CD4-positive, alpha-beta T cell treated with Interleukin-6 at 100 ng/mL for 8 hours (primary cell): ENCODE results near the gene KIR3DL1.
"Not testable (repeated sequence)": the region's sequence is repeated elsewhere in the genome, so short reads cannot be mapped to it uniquely, and the experiment has no call there.

ENCODE experiments used
- DNase-seq: peaks from one replicate; pipeline ENCODE4 v3.0.0-alpha.2; 2020; ENCODE audit warnings: mixed read lengths, low spot score

KIR3DL1 gene

GRCh38 chr19:54814571-54814970, 1.7 kb upstream of the KIR3DL1 start:
- not testable (repeated sequence) for DNase-seq

- DNase-seq, result no peak
These were observed 1.6 kb downstream of the KIR3DL1 start for GRCh38 chr19:54817670-54818536.

- not testable (repeated sequence) for DNase-seq
These were observed 8.1 kb downstream of the KIR3DL1 start for GRCh38 chr19:54824416-54824815.

GRCh38 chr19:54825326-54825725, 9.1 kb downstream of the KIR3DL1 start:
- not testable (repeated sequence) for DNase-seq

GRCh38 chr19:54828064-54828463, 11.8 kb downstream of the KIR3DL1 start:
- not testable (repeated sequence) for DNase-seq

- DNase-seq, result not testable (repeated sequence)
These were observed 16.2 kb downstream of the KIR3DL1 start, which contains the start of gene KIR2DS4 for GRCh38 chr19:54832496-54832895. KIR2DS4 (plus strand) TSS chr19:54832676.

- not testable (repeated sequence) for DNase-seq
These were observed 18.9 kb downstream of the KIR3DL1 start for GRCh38 chr19:54835126-54835525.

GRCh38 chr19:54837522-54837921, 21.3 kb downstream of the KIR3DL1 start:
- not testable (repeated sequence) for DNase-seq

- DNase-seq, result not testable (repeated sequence)
These were observed 26.9 kb downstream of the KIR3DL1 start for GRCh38 chr19:54843171-54843570.

GRCh38 chr19:54850061-54850640, 33.9 kb downstream of the KIR3DL1 start, which contains the start of gene KIR3DL2:
KIR3DL2 (plus strand) TSS chr19:54850443; CDS start chr19:54850476, 33 bp downstream.
- not testable (repeated sequence) for DNase-seq

- DNase-seq, result no peak
These were observed 34.7 kb downstream of the KIR3DL1 start for GRCh38 chr19:54850930-54851329.

- DNase-seq, result no peak
These were observed 35.1 kb downstream of the KIR3DL1 start for GRCh38 chr19:54851353-54851752.

GRCh38 chr19:54855241-54855640, 39.0 kb downstream of the KIR3DL1 start:
- DNase-seq, result not testable (repeated sequence)

GRCh38 chr19:54858476-54858875, 42.2 kb downstream of the KIR3DL1 start:
- DNase-seq, result not testable (repeated sequence)

- not testable (repeated sequence) for DNase-seq
These were observed 43.2 kb downstream of the KIR3DL1 start for GRCh38 chr19:54859421-54859820.

GRCh38 chr19:54863459-54863858, 47.2 kb downstream of the KIR3DL1 start:
- not testable (repeated sequence) for DNase-seq

- DNase-seq, result no peak
These were observed 55.4 kb downstream of the KIR3DL1 start for GRCh38 chr19:54871696-54872095.

- DNase-seq, result no peak
These were observed 57.7 kb downstream of the KIR3DL1 start, which contains the start of gene FCAR for GRCh38 chr19:54873990-54874389. FCAR (plus strand) TSS chr19:54874235; CDS start chr19:54874290, 55 bp downstream.

GRCh38 chr19:54875506-54875905, 59.2 kb downstream of the KIR3DL1 start:
- DNase-seq, result no peak

- DNase-seq, result no peak
These were observed 61.2 kb downstream of the KIR3DL1 start for GRCh38 chr19:54877471-54877870.
